Gastrocnemius medialis (tissue), 4 donors: ENCODE data around the gene SIX5. TPM values are rescaled to one million over a fixed set of nuclear protein-coding genes. Genes with fewer than 3 reads are reported as not detected.
A peak's percentile ranks its signal among the peaks of the same experiment; 100 is the strongest.

ENCODE experiments used
- ATAC-seq, 2 donors: fragments of 150-250 bp; one replicate each; pipeline ENCODE4 v1.9.1; 2016
- DNase-seq, 2 donors: peaks; one replicate each; pipeline ENCODE4 v3.0.0-alpha.2; 2019
- H3K27ac ChIP-seq, 4 donors: fragments of 200-600 bp; sonication (generic); 1 replicate in 1 of 4; 2 replicates in 3 of 4; pipeline ENCODE4 v1.5.1; 2016 to 2018; ENCODE audit warnings: mild to moderate bottlenecking in 2 of 4, moderate library complexity in 1 of 4
- H3K27me3 ChIP-seq, 3 donors: fragments of 200-600 bp; sonication (generic) in 2 of 3; 1 replicate in 1 of 3; 2 replicates in 2 of 3; pipeline versions ENCODE4 v1.5.1 to v1.6.0; 2016 to 2019; ENCODE audit warnings: mild to moderate bottlenecking in 1 of 3, moderate library complexity in 1 of 3
- H3K36me3 ChIP-seq, 2 donors: fragments of 200-600 bp; sonication (generic) in 1 of 2; one replicate each; pipeline ENCODE4 v1.5.1; 2017 to 2018
- H3K4me1 ChIP-seq, 2 donors: fragments of 200-600 bp; sonication (generic) in 1 of 2; one replicate each; pipeline ENCODE4 v1.5.1; 2016 to 2017; ENCODE audit warnings: mild to moderate bottlenecking in 2 of 2
- H3K4me3 ChIP-seq, 4 donors: fragments of 200-600 bp; sonication (generic) in 3 of 4; 1 replicate in 1 of 4; 2 replicates in 3 of 4; pipeline ENCODE4 v1.5.1; 2016 to 2019; ENCODE audit warnings: mild to moderate bottlenecking in 2 of 4
- H3K9me3 ChIP-seq, 3 donors: fragments of 200-600 bp; sonication (generic) in 2 of 3; 1 replicate in 1 of 3; 2 replicates in 2 of 3; pipeline ENCODE4 v1.5.1; 2016 to 2019
- CTCF ChIP-seq, 5 experiments: fragments of 450-650 bp in 3 of 5; fragments of 200-600 bp in 2 of 5; sonication (generic) in 2 of 5; IDR thresholded peaks in 4 of 5; conservative IDR thresholded peaks in 1 of 5; 1 replicate in 4 of 5; 2 replicates in 1 of 5; pipeline ENCODE4 v1.5.1; 2016 to 2019; ENCODE audit warnings: antibody characterized with exemption in 5 of 5, mild to moderate bottlenecking in 3 of 5, moderate library complexity in 3 of 5
- POLR2A ChIP-seq, 2 donors: fragments of 450-650 bp; IDR thresholded peaks; one replicate each; pipeline ENCODE4 v1.6.1; 2017; ENCODE audit warnings: antibody characterized with exemption in 2 of 2, mild to moderate bottlenecking in 2 of 2, moderate library complexity in 2 of 2
- in situ Hi-C, 4 donors: fragments of 200-750 bp; cut with MboI; loops; one replicate each; pipeline versions ENCODE4 v1.15.0 to v1.8.0; 2017; ENCODE audit warnings: low sequenced_read_pairs in 4 of 4
- intact Hi-C: fragments of 100-400 bp; cut with DNase I; formaldehyde crosslinking; loops from one replicate; pipeline ENCODE4 v1.15.1; 2023; ENCODE audit warnings: low total_unique reads
- total RNA-seq, 4 donors: library from RNA; depleted of rRNA; stranded (reverse); fragments of >200 nt; gene quantifications; one replicate each; pipeline versions ENCODE4 v1.1.0 to v1.2.3, GENCODE V29; 2016

The SIX5 gene
- total RNA-seq, 4 donors from 2014 or later = 8.2 to 12.2 (median 10.1) TPM

- no peak overlapping the region for H3K4me3 ChIP-seq
- DNase-seq (no peak), ATAC-seq (no peak)
- H3K27ac ChIP-seq = peak overlapping the region; percentile 44 to 99 (median 97)
- no peaks in the 10 kb centered on the region for H3K9me3 ChIP-seq
- TF ChIP-seq CTCF (IDR thresholded peaks at IDR 0.05 in 4 of 5, conservative IDR thresholded peaks at IDR 0.05 in 1 of 5) (no peak), POLR2A (IDR thresholded peaks at IDR 0.05) (no peak)
- intact Hi-C loops = no loop called here
- H3K4me1 ChIP-seq = peaks cover 3 to 9% of the 10 kb centered on the region in 2 donors
- in situ Hi-C loops = no loop called here
- no peaks in the 10 kb centered on the region for H3K27me3 ChIP-seq
- peaks cover 0 to 34% of the 10 kb centered on the region in 2 donors for H3K36me3 ChIP-seq
Measured at GRCh38 chr19:45772912-45773311, 3.9 kb upstream of the SIX5 start.

- no peak for ATAC-seq
- peaks cover 3 to 11% of the 10 kb centered on the region in 2 donors for H3K4me1 ChIP-seq
- DNase-seq = no peak
- intact Hi-C loops = no loop called here
- H3K27me3 ChIP-seq = no peaks in the 10 kb centered on the region
- TF ChIP-seq POLR2A (IDR thresholded peaks at IDR 0.05) (no peak), CTCF (IDR thresholded peaks at IDR 0.05 in 4 of 5, conservative IDR thresholded peaks at IDR 0.05 in 1 of 5) (no peak)
- peak overlapping the region; percentile 44 to 99 (median 97) for H3K27ac ChIP-seq
- in situ Hi-C loops = no loop called here
- no peaks in the 10 kb centered on the region for H3K9me3 ChIP-seq
- no peak overlapping the region for H3K4me3 ChIP-seq
- peaks cover 0 to 28% of the 10 kb centered on the region in 2 donors for H3K36me3 ChIP-seq
Measured at GRCh38 chr19:45772130-45772840, 3.2 kb upstream of the SIX5 start.

GRCh38 chr19:45771311-45771933 lies 2.4 kb upstream of the SIX5 start:
- no peaks in the 10 kb centered on the region for H3K27me3 ChIP-seq
- peaks cover 0 to 19% of the 10 kb centered on the region in 2 donors for H3K36me3 ChIP-seq
- H3K9me3 ChIP-seq = no peaks in the 10 kb centered on the region
- TF ChIP-seq CTCF (IDR thresholded peaks at IDR 0.05 in 4 of 5, conservative IDR thresholded peaks at IDR 0.05 in 1 of 5) (no peak), POLR2A (IDR thresholded peaks at IDR 0.05) (no peak)
- intact Hi-C loops = loop anchor here (2.0 kb wide), 1 partner anchor 91 kb away; the partner anchor contains the start of gene SYMPK
- H3K4me3 ChIP-seq = peak overlapping the region in 3 of 4 donors; percentile 79 to 90 (median 86)
- in situ Hi-C loops = no loop called here
- H3K27ac ChIP-seq = peak overlapping the region; percentile 95 to 99 (median 97)
- DNase-seq (no peak), ATAC-seq (no peak)
- peaks cover 11 to 20% of the 10 kb centered on the region in 2 donors for H3K4me1 ChIP-seq

GRCh38 chr19:45770192-45771101 lies 1.4 kb upstream of the SIX5 start:
- peaks cover 16 to 29% of the 10 kb centered on the region in 2 donors for H3K4me1 ChIP-seq
- peak overlapping the region; percentile 74 to 90 (median 82) for H3K4me3 ChIP-seq
- ATAC-seq (peak; percentile 57 to 64), DNase-seq (peak; percentile 98 to 99)
- no peaks in the 10 kb centered on the region for H3K9me3 ChIP-seq
- peak; percentile 65 to 79 for TF ChIP-seq POLR2A (IDR thresholded peaks at IDR 0.05)
- TF ChIP-seq CTCF (IDR thresholded peaks at IDR 0.05 in 4 of 5, conservative IDR thresholded peaks at IDR 0.05 in 1 of 5) = peak; percentile 98 to 99 (median 99)
- in situ Hi-C loops (no loop called here), intact Hi-C loops (loop anchor here (1.0 to 2.0 kb wide), 4 partner anchors 12 to 92 kb away; partner anchors contain the start of genes DMPK, DMWD and SYMPK)
- peaks cover 0 to 17% of the 10 kb centered on the region in 2 donors for H3K36me3 ChIP-seq
- peak overlapping the region; percentile 95 to 99 (median 97) for H3K27ac ChIP-seq
- H3K27me3 ChIP-seq = no peaks in the 10 kb centered on the region
